ENCODE data around the gene FIG4.
"Not testable (repeated sequence)": the region's sequence is repeated elsewhere in the genome, so short reads cannot be mapped to it uniquely, and the experiment has no call there.

Gene FIG4

DNA sequence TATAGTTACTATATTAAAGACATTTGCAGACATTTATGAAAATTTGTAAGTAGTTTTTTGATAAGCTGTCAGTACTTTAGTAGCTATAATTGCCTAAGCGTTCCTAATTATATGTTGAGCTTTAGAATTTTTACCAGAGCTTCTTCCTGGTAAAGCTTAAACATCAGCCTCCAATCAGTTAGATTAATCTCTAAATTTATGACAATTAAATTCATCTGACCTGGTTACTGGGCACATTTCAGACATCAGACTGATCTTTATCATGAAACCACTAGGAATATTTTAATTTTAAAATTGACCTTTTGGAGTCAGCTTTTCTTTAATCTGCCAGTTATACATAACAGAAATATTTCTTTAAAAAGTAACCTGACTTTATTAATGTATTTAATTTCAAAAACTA, 23.5 kb downstream of the FIG4 start:
- H3K4me3 ChIP-seq (ENCODE audit: low read depth, low read length) = no peak overlapping the region
- TF ChIP-seq, protein P1, sequence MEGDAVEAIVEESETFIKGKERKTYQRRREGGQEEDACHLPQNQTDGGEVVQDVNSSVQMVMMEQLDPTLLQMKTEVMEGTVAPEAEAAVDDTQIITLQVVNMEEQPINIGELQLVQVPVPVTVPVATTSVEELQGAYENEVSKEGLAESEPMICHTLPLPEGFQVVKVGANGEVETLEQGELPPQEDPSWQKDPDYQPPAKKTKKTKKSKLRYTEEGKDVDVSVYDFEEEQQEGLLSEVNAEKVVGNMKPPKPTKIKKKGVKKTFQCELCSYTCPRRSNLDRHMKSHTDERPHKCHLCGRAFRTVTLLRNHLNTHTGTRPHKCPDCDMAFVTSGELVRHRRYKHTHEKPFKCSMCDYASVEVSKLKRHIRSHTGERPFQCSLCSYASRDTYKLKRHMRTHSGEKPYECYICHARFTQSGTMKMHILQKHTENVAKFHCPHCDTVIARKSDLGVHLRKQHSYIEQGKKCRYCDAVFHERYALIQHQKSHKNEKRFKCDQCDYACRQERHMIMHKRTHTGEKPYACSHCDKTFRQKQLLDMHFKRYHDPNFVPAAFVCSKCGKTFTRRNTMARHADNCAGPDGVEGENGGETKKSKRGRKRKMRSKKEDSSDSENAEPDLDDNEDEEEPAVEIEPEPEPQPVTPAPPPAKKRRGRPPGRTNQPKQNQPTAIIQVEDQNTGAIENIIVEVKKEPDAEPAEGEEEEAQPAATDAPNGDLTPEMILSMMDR (IDR thresholded peaks at IDR 0.05; ENCODE audit: insufficient read depth, low read depth, low read length, missing control alignments) = no peak
- no peak for DNase-seq (ENCODE audit: low read depth)

DNA sequence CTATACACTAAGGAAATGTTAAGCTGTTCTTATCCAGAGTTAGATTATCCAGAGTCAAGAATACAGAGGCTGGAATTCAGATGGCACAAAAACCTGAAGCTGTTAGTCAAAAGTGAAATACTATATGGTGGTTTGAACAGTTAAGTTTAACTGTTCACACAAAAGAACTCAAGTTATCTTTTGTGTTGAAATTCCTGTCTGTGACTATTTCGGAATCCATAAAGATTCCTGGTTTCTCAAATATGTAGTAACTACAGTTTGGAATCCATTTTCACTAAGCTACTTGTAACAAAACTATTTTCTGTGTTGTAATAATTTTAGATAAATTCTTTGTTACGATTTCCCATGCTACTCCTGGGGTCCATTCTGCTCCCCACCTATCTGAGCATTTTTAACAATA, 24.5 kb downstream of the FIG4 start:
- H3K4me3 ChIP-seq (ENCODE audit: low read depth, low read length) = no peak overlapping the region
- TF ChIP-seq, protein P1 (IDR thresholded peaks at IDR 0.05; ENCODE audit: insufficient read depth, low read depth, low read length, missing control alignments) = no peak
- no peak for DNase-seq (ENCODE audit: low read depth)

- H3K4me3 ChIP-seq (ENCODE audit: low read depth, low read length) = no peak overlapping the region
- no peak for DNase-seq (ENCODE audit: low read depth)
- TF ChIP-seq, protein P1 (IDR thresholded peaks at IDR 0.05; ENCODE audit: insufficient read depth, low read depth, low read length, missing control alignments) = no peak
Observed at GRCh38 chr6:109717971-109718370, 26.9 kb downstream of the FIG4 start.

DNA sequence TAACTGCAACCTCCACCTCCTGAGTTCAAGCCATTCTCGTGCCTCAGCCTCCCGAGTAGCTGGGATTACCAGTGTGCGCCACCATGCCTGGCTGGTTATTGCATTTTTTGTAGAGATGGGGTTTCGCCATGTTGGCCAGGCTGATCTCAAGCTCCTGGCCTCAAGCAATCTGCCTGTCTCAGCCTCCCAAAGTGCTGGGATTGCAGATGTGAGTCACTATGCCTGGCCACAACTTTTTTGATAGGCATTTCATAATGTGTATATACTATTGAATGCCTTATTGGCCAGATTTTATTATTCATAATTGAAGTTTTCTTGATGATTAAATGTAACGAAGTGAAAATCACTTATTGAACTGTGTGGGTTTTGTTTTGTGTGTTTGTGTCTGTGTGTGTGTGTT, 27.9 kb downstream of the FIG4 start:
- DNase-seq (ENCODE audit: low read depth) = no peak
- TF ChIP-seq, protein P1 (IDR thresholded peaks at IDR 0.05; ENCODE audit: insufficient read depth, low read depth, low read length, missing control alignments) = no peak
- H3K4me3 ChIP-seq (ENCODE audit: low read depth, low read length) = no peak overlapping the region

DNA sequence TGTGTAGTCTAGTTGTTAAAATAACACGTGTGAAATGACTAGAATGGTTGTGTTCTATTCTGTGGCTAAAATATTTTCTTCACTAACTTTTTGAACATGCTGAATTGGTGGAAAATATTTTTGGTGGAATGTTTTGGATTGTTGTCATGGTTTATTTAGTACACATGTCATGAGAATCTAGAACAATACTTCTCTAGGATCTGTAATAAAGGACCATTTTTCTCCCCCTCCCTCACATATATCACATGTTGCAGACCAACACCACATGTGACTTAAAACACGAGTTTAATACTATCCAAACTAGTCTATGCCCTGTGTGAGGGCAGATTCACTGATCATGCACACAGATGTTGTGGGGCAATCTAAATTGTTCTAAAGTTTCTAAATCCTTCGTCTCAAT, 29.2 kb downstream of the FIG4 start:
- no peak overlapping the region for H3K4me3 ChIP-seq (ENCODE audit: low read depth, low read length)
- no peak for DNase-seq (ENCODE audit: low read depth)
- TF ChIP-seq, protein P1 (IDR thresholded peaks at IDR 0.05; ENCODE audit: insufficient read depth, low read depth, low read length, missing control alignments) = no peak

DNA sequence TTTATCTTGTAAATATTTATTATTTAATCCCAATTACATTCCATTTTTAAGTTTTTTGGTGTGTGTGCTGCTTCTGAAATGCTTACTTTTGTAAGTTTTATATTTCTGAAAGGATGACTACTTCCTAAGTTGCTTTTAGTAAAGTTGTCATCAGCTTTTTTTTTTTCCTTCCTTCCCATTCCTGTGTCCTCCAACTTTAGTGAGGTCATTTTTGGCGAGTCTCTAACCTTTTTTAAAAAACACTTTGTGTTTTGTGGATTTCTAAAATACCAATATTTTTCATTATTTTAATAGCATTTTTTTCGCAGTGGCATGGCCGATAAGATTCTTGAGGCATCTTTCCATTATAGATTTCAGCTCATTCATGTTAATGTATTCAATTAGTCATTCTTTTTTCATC, 30.9 kb downstream of the FIG4 start:
- no peak overlapping the region for H3K4me3 ChIP-seq (ENCODE audit: low read depth, low read length)
- no peak for DNase-seq (ENCODE audit: low read depth)
- TF ChIP-seq, protein P1 (IDR thresholded peaks at IDR 0.05; ENCODE audit: insufficient read depth, low read depth, low read length, missing control alignments) = no peak

- no peak for DNase-seq (ENCODE audit: low read depth)
Observed at GRCh38 chr6:109722564-109723254, 31.6 kb downstream of the FIG4 start.

DNA sequence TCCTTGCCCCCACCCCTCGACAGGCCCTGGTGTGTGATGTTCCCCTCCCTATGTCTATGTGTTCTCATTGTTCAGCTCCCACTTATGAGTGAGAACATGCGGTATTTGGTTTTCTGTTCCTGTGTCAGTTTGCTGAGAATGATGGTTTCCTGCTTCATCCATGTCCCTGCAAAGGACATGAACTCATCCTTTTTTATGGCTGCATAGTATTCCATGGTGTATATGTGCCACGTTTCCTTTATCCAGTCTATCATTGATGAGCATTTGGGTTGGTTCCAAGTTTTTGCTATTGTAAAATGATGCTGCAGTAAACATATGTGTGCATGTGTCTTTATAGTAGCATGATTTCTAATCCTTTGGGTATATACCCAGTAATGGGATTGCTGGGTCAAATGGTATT, 34.2 kb downstream of the FIG4 start:
- not testable (repeated sequence) for DNase-seq (ENCODE audit: low read depth); H3K4me3 ChIP-seq (ENCODE audit: low read depth, low read length)

More at GRCh38 chr6:109722564-109723254, 31.6 kb downstream of the FIG4 start:
- no peak overlapping the region for H3K4me3 ChIP-seq (ENCODE audit: low read depth, low read length)
- TF ChIP-seq, protein P1 (IDR thresholded peaks at IDR 0.05; ENCODE audit: insufficient read depth, low read depth, low read length, missing control alignments) = no peak

Data from GM12865 (cell line).